ENCODE measurements around the gene GFER. TPM values are rescaled to one million over a fixed set of nuclear protein-coding genes. Genes with fewer than 3 reads are reported as not detected.

GFER gene
- total RNA-seq, 1 donor from 2014 or later = 31.6 TPM

DNA sequence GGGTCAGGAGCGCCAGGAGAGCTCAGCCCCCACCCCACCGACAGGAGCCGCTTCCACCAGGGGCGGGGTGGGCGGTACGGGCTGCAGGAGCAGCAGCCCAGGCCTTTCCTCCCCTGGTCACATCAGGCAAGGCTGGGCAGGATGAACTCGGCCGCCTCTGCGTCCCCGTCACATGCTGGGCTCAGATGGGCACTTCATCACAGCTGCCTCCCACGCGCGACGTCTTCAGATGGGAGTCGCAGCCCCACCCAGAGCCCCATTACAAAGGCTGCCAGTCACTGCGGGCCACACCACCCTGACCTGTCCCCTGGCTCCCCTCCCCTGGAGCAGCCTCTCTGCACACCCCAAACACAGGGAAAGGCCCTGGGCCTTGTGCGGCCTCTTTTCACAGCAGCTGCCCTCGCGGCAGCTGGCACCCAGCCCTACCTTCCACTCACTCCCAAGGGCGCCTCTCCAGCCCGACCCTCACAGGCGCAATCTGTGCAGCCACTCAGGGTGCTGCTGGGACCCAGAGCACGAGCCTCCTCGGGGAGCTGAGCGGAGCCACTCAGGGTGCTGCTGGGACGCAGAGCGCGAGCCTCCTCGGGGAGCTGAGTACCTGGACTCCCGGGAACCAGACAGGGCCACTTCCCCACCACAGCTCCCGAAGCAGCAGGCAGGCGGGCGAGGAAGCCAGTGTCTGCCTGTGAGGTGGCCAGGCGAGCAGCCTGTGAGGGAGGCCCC lies 21.0 kb downstream of the GFER start:
- intact Hi-C loops (cut with micrococcal nuclease) = loop anchor here (1.0 to 5.0 kb wide), 5 partner anchors 13 to 677 kb away; partner anchors contain the start of genes KCTD5 and MLST8
- no peaks in the 10 kb centered on the region for H3K27me3 Mint-ChIP-seq
- H3K9me3 Mint-ChIP-seq = no peaks in the 10 kb centered on the region
- peaks cover 41% of the 10 kb centered on the region for H3K4me1 Mint-ChIP-seq
- no peak overlapping the region for H3K4me3 Mint-ChIP-seq
- CTCF ChIA-PET = interaction anchor here (0.7 to 3.0 kb wide), 10 partner anchors 10 to 482 kb away, joined by 3 to 25 read pairs (median 4); partner anchors contain the start of genes ECI1, NPW, NTHL1 and TRAF7
- peaks cover 34% of the 10 kb centered on the region for H3K36me3 Mint-ChIP-seq (ENCODE audit: low read depth)
- DNase-seq (no peak), ATAC-seq (ENCODE audit: low read depth) (no peak)
- TF ChIP-seq, protein P1, sequence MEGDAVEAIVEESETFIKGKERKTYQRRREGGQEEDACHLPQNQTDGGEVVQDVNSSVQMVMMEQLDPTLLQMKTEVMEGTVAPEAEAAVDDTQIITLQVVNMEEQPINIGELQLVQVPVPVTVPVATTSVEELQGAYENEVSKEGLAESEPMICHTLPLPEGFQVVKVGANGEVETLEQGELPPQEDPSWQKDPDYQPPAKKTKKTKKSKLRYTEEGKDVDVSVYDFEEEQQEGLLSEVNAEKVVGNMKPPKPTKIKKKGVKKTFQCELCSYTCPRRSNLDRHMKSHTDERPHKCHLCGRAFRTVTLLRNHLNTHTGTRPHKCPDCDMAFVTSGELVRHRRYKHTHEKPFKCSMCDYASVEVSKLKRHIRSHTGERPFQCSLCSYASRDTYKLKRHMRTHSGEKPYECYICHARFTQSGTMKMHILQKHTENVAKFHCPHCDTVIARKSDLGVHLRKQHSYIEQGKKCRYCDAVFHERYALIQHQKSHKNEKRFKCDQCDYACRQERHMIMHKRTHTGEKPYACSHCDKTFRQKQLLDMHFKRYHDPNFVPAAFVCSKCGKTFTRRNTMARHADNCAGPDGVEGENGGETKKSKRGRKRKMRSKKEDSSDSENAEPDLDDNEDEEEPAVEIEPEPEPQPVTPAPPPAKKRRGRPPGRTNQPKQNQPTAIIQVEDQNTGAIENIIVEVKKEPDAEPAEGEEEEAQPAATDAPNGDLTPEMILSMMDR (IDR thresholded peaks at IDR 0.05) = no peak
- no peak overlapping the region for H3K27ac Mint-ChIP-seq
- POLR2A ChIA-PET = interaction anchor here (0.9 to 3.3 kb wide), 5 partner anchors 14 to 149 kb away, joined by 4 to 36 read pairs (median 16); partner anchors contain the start of genes RAB26, RPS2 and TRAF7

GRCh38 chr16:2005646-2006045 lies 21.7 kb downstream of the GFER start:
- POLR2A ChIA-PET = interaction anchor here (0.6 to 3.3 kb wide), 4 partner anchors 14 to 295 kb away, joined by 6 to 36 read pairs (median 12); partner anchors contain the start of genes RAB26 and TRAF7
- H3K4me3 Mint-ChIP-seq = no peak overlapping the region
- H3K9me3 Mint-ChIP-seq = no peaks in the 10 kb centered on the region
- H3K4me1 Mint-ChIP-seq = peaks cover 47% of the 10 kb centered on the region
- H3K27me3 Mint-ChIP-seq = no peaks in the 10 kb centered on the region
- no peak for DNase-seq
- ATAC-seq (ENCODE audit: low read depth) = no peak
- CTCF ChIA-PET = interaction anchor here (1.0 kb wide), 1 partner anchor 14 kb away, joined by 3 read pairs; no protein-coding TSS in a partner anchor
- intact Hi-C loops (cut with micrococcal nuclease) = loop anchor here (5.0 kb wide), 2 partner anchors 202 to 677 kb away; partner anchors contain the start of genes KCTD5 and MLST8
- TF ChIP-seq, protein P1 (IDR thresholded peaks at IDR 0.05) = no peak
- no peak overlapping the region for H3K27ac Mint-ChIP-seq
- peaks cover 29% of the 10 kb centered on the region for H3K36me3 Mint-ChIP-seq (ENCODE audit: low read depth)

DNA sequence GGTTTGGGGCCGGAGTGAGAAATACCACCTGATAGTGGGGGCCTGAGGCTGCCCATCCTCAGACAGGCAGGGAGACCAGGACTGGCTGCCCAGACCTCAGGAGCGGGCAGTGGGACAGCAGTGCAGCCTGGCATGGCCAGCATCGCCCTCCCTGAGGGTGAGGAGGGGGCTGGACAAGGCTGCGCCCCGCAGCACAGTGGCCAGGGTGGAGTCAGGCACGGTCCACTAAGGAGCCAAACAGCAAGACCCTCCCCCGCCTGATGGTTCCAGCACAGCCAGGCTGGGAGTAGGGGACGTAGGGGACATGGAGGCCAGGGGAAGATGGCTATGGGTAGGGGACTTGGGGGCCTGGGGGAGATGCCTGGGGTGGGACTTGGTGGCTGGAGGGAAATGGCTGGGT lies 22.3 kb downstream of the GFER start:
- no peaks in the 10 kb centered on the region for H3K9me3 Mint-ChIP-seq
- DNase-seq (no peak), ATAC-seq (ENCODE audit: low read depth) (no peak)
- H3K4me1 Mint-ChIP-seq = peaks cover 47% of the 10 kb centered on the region
- no peaks in the 10 kb centered on the region for H3K27me3 Mint-ChIP-seq
- ChIA-PET POLR2A (interaction anchor here (0.5 kb wide), 1 partner anchor 11 kb away, joined by 3 read pairs; no protein-coding TSS in a partner anchor), CTCF (no interaction called here)
- TF ChIP-seq, protein P1 (IDR thresholded peaks at IDR 0.05) = no peak
- H3K27ac Mint-ChIP-seq = no peak overlapping the region
- H3K36me3 Mint-ChIP-seq (ENCODE audit: low read depth) = peaks cover 23% of the 10 kb centered on the region
- intact Hi-C loops (cut with micrococcal nuclease) = loop anchor here (5.0 kb wide), 2 partner anchors 201 to 676 kb away; partner anchors contain the start of genes KCTD5 and MLST8
- peak overlapping the region; percentile 24 for H3K4me3 Mint-ChIP-seq

DNA sequence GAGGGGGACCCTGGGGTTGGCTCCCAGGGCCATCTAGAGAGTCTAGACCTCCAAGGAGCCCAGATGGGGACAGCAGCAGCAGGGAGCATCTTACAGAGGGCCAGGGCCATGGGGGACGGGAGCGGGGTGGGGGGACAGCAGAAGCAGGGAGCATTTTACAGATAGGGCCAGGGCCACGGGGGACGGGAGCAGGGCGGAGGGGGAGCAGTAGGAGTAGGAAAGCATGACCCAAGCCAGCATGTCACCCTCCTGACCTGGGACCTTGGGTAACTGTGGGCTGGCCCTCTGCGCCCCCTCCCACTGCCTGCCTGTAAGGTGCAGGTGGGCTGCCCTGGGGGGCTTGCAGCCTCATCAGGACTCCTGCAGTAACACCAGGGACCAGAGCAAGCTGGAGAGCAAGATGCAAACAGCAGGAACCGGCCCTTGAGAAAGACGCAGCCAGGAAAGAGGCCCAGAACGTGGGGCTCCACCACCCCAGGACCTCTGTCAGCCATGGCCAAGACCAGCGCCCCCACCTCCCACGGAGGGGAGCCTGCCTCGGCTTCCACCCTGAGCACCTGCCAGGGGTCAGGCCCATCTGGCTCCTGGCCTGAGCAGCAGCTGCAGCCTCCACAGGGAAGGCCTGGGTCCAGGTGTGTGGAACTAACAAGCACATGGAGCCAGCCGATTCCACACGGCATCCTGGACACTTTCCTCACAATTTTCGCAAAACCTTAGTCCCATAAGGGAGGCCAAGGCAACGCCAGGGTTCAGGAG lies 23.3 kb downstream of the GFER start:
- DNase-seq (no peak), ATAC-seq (ENCODE audit: low read depth) (no peak)
- Mint-ChIP-seq H3K27me3 (no peaks in the 10 kb centered on the region), H3K36me3 (ENCODE audit: low read depth) (peaks cover 17% of the 10 kb centered on the region), H3K27ac (no peak overlapping the region), H3K9me3 (no peaks in the 10 kb centered on the region), H3K4me3 (peak overlapping the region; percentile 84), H3K4me1 (peaks cover 47% of the 10 kb centered on the region)
- ChIA-PET POLR2A (interaction anchor here (1.0 to 3.5 kb wide), 4 partner anchors 15 to 147 kb away, joined by 4 to 22 read pairs (median 16); partner anchors contain the start of genes MSRB1, RPS2 and TRAF7), CTCF (no interaction called here)
- intact Hi-C loops (cut with micrococcal nuclease) = loop anchor here (5.0 kb wide), 2 partner anchors 200 to 675 kb away; partner anchors contain the start of genes KCTD5 and MLST8
- TF ChIP-seq, protein P1 (IDR thresholded peaks at IDR 0.05) = no peak
